ENCODE results near the gene TFB2M.

DNA sequence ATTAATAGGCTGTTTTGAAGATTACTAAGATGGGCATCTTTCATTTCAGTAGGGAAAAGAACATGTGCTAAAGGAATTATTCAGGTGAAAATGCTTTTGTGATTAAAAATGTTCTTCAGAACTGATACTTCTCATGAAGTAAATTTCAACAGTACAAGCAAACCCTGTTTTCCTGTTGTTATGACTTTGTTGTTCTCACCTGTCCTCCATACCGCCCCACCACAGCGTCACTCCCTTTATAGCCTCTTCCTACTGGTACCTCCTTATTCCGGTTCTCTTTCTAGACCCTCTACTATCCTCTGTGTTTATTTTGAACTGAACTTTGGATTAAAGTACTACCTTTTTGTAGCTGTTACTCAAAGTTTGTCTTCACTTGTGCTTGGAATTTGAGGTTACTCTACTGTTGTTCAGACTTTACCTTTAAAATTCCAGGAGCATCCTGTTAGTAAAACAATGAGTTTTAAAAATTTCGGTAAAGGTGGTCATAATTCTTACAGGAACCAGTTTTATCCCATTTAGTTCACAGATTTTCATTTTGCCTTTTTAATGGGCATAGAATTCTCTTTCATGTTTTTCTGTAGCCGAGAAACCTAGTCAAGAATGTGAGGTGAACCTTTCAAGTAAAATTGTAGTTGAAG is 11.1 kb upstream of the TFB2M start:
- TF ChIP-seq, protein P1, sequence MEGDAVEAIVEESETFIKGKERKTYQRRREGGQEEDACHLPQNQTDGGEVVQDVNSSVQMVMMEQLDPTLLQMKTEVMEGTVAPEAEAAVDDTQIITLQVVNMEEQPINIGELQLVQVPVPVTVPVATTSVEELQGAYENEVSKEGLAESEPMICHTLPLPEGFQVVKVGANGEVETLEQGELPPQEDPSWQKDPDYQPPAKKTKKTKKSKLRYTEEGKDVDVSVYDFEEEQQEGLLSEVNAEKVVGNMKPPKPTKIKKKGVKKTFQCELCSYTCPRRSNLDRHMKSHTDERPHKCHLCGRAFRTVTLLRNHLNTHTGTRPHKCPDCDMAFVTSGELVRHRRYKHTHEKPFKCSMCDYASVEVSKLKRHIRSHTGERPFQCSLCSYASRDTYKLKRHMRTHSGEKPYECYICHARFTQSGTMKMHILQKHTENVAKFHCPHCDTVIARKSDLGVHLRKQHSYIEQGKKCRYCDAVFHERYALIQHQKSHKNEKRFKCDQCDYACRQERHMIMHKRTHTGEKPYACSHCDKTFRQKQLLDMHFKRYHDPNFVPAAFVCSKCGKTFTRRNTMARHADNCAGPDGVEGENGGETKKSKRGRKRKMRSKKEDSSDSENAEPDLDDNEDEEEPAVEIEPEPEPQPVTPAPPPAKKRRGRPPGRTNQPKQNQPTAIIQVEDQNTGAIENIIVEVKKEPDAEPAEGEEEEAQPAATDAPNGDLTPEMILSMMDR (IDR thresholded peaks at IDR 0.05; ENCODE audit: insufficient read depth, low read depth, low read length) = no peak
- no peak for TF ChIP-seq EZH2 (IDR thresholded peaks at IDR 0.05; ENCODE audit: insufficient read depth, low read length)
